Muscle layer of colon (tissue), 2 donors: Measurements from ENCODE around the gene HNRNPR.

ENCODE experiments used
- H3K27ac ChIP-seq: one replicate; pipeline ENCODE4 v1.7.0; 2013; ENCODE audit warnings: low read depth, mild to moderate bottlenecking, low read length, moderate library complexity
- H3K27me3 ChIP-seq, 2 donors: one replicate each; pipeline ENCODE4 v1.7.0; 2013; ENCODE audit warnings: low read length in 2 of 2, mild to moderate bottlenecking in 2 of 2; ENCODE audit not compliant: insufficient read depth in 2 of 2, control insufficient read depth in 1 of 2
- H3K36me3 ChIP-seq: one replicate; pipeline ENCODE4 v1.7.0; 2013; ENCODE audit warnings: mild to moderate bottlenecking, low read length; ENCODE audit not compliant: insufficient read depth
- H3K4me1 ChIP-seq: one replicate; pipeline ENCODE4 v1.7.0; 2013; ENCODE audit warnings: mild to moderate bottlenecking, low read length; ENCODE audit not compliant: insufficient read depth
- H3K4me3 ChIP-seq, 2 donors: one replicate each; pipeline ENCODE4 v1.7.0; 2013; ENCODE audit warnings: low read length in 2 of 2, low read depth in 1 of 2, mild to moderate bottlenecking in 1 of 2, moderate library complexity in 1 of 2
- H3K9ac ChIP-seq: one replicate; pipeline ENCODE4 v1.7.0; 2013; ENCODE audit warnings: low read length
- H3K9me3 ChIP-seq: one replicate; pipeline ENCODE4 v1.7.0; 2013; ENCODE audit warnings: mild to moderate bottlenecking, low read length
- donor health status: abdominal sarcoma.
- donor health status: Adenocarcinoma of cecum.

The HNRNPR gene

DNA sequence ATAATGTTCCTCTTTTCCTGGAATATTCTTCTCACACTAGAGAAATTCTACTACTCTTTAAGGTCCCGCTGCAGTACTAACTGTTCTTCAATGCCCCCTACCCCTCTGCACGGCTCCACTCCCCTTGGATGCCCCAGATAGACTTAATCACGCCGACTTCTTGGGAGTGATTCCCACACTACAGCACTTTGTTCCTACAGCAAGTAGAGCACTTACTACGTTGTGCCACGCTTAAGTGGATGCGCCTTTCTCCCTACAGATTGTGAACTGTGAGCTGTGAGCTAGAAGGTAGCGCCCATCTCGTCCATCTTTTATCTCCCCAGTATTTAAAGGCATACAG lies 23.3 kb upstream of the HNRNPR start:
- H3K9ac ChIP-seq = peak overlapping the region; percentile 72
- no peaks in the 10 kb centered on the region for H3K27me3 ChIP-seq
- peak overlapping the region; percentile 81 for H3K27ac ChIP-seq
- peaks cover 14% of the 10 kb centered on the region for H3K9me3 ChIP-seq
- H3K4me1 ChIP-seq = peaks cover 34% of the 10 kb centered on the region
- peak overlapping the region; percentile 45 to 98 for H3K4me3 ChIP-seq
- H3K36me3 ChIP-seq = peaks cover 34% of the 10 kb centered on the region

DNA sequence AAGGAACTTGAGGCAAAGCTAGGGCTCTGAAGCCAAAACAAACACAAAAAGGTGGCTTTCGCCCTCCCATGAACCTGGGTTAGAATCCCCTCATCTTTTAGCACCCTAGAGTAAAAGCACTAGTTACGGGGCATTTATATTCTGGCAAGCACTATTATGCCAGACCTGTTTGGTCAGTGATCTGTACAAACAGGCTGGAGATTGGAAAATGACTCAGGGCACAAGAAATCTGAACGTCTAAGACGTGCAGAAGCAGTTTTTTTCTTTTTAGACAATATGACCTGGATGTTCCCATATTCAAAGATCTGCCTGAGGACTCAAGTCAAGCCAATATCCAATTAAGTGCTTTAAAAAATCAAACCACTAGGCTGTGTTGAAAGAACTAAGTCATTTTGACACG lies 22.5 kb upstream of the HNRNPR start:
- H3K4me3 ChIP-seq = peak overlapping the region in 1 of 2 donors; percentile 98
- H3K9me3 ChIP-seq = peaks cover 22% of the 10 kb centered on the region
- peaks cover 38% of the 10 kb centered on the region for H3K36me3 ChIP-seq
- no peak overlapping the region for H3K9ac ChIP-seq
- H3K27ac ChIP-seq = no peak overlapping the region
- peaks cover 29% of the 10 kb centered on the region for H3K4me1 ChIP-seq
- H3K27me3 ChIP-seq = no peaks in the 10 kb centered on the region

DNA sequence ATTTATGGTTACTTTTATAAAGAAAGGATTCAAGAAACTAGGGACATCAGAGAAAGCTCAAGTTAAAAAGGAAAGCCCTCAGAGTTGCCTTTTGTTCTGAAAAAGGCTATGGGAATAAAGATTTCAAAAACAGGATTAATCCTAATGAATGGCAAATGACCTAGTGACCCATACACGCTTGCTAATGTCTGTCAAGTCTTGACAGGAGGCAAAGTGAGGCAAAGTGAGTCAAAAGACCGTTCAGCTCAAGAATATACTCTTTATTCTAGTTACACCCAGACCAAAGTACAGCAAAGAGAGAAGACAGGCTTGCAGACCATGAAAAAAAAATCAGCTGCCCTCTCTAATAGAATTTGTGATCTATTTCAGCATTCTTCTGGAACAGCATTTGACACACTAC lies 22.1 kb upstream of the HNRNPR start:
- H3K27ac ChIP-seq = no peak overlapping the region
- H3K4me1 ChIP-seq = peaks cover 25% of the 10 kb centered on the region
- H3K4me3 ChIP-seq = no peak overlapping the region
- H3K36me3 ChIP-seq = peaks cover 42% of the 10 kb centered on the region
- H3K27me3 ChIP-seq = no peaks in the 10 kb centered on the region
- H3K9ac ChIP-seq = no peak overlapping the region
- peaks cover 27% of the 10 kb centered on the region for H3K9me3 ChIP-seq

DNA sequence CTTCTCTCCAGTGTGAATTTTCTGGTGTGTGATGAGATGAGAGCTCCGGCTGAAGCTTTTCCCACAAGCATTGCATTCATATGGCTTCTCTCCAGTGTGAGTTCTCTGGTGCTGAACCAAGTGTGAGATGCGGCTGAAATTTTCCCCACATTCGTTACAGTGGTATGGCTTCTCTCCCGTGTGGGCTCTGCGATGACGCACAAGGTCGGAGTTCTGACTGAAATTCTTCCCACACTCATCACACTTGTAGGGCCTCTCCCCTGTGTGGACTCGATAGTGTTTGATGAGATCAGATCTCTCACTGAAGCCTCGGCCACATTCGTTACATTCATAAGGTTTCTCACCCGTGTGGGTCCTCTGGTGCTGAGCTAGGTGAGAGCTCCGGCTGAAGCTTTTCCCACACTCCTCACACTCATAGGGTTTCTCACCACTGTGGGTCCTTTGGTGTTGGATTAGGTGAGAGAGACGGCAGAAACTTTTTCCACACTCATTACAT lies 18.2 kb upstream of the HNRNPR start:
- Histone ChIP-seq H3K36me3 (peaks cover 58% of the 10 kb centered on the region), H3K4me3 (peak overlapping the region in 1 of 2 donors; percentile 20), H3K27ac (no peak overlapping the region), H3K9me3 (peaks cover 31% of the 10 kb centered on the region), H3K4me1 (peaks cover 7% of the 10 kb centered on the region), H3K9ac (no peak overlapping the region), H3K27me3 (no peaks in the 10 kb centered on the region)

DNA sequence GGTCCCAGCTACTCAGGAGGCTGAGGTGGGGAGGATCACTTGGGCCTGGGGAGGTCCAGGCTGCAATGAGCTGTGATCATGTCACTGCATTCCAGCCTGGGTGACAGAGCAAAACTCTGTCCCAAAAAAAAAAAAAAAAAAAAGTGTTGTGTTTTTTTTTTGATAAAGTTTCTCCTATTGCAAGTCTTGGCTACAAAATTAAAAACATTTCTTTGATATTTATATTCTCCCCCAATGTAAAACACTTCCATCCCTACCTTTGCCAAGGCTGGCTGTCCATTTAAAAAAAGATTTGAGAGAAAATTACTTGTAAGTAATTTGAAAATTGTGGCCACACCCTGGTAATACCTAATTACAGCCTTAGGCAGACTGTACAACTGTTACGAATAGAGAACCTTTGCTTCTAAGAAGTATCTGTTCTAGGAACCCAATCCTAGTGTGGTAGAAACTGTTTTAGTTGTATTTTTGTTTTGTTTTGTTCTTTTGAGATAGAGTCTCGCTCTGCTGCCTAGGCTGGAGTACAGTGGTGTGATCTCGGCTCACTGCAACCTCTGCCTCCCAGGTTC lies 14.3 kb upstream of the HNRNPR start:
- Histone ChIP-seq H3K4me1 (no peaks in the 10 kb centered on the region), H3K9ac (no peak overlapping the region), H3K27me3 (no peaks in the 10 kb centered on the region), H3K9me3 (peaks cover 27% of the 10 kb centered on the region), H3K4me3 (no peak overlapping the region), H3K27ac (no peak overlapping the region), H3K36me3 (peaks cover 38% of the 10 kb centered on the region)

DNA sequence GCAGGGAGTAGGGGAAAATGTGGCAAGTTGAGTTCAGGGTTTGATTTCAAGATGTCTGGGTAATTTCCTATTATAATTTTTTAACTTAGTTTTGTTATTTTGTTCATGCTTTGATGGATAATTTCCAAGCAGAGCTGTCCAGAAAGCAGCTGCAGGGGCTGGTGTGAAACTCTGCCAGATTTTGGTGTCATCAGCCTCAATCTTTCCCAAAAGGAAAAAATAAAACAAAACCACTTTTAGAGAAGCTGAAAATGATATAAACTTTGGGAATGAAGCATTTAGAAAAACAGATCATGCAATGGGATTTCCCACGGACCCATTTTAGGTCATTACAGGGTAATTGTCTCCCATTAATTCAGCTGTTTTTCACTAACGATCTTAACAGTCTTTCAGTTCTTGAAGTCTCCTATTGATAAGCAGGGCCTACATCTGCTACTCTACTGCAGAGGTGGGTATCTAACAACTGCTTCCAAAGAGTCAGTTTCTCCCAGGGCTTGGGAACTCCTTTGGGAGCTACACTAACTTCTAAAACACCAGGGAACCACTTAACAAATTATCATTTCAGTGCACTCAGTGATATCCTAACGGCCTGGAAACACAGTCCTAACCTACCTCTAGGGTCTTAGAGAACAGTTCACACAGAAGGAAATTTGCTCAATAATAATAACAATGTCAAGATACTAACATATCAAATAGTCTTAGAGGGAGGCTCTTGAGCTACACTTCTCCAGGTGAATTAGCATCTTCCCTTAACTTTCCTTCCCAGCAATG lies 13.2 kb upstream of the HNRNPR start:
- no peak overlapping the region for H3K9ac ChIP-seq

DNA sequence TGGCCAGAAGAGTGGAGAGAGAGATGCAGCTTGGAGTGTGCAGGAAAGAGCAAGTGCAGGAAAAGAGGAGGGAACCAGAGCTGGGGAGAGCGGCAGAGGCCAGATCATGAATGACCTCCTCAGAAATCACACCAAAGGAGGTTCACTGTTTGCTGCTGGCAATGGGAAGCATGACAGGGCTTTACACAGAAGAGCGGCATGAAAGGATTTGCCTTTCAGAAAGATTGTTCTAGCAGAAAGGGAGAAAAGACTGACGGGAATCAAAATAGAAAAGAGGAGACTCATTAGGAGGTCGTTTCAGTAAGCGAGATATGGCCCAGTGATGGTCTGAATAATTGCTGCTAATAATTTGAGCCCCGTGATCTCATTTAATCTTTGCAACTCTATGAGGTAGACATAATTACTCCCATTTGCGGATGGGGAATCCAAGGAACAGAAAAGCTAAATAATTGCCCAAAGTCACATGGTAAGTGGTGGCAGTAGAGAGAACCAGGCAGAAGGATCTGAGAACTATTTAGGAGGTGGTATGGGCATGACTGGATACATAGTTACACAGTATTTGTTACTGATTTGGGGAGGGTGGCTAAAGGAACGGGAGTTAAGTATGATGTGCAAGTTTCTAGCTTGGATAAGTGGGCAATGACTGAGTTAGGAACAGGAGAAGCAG lies 12.5 kb upstream of the HNRNPR start:
- no peak overlapping the region for H3K4me3 ChIP-seq
- H3K36me3 ChIP-seq = peaks cover 20% of the 10 kb centered on the region
- H3K27me3 ChIP-seq = no peaks in the 10 kb centered on the region
- H3K4me1 ChIP-seq = no peaks in the 10 kb centered on the region
- H3K27ac ChIP-seq = no peak overlapping the region
- peaks cover 9% of the 10 kb centered on the region for H3K9me3 ChIP-seq
- H3K9ac ChIP-seq = no peak overlapping the region

More for the DNA sequence above, 13.2 kb upstream of the HNRNPR start:
- Histone ChIP-seq H3K36me3 (peaks cover 27% of the 10 kb centered on the region), H3K27me3 (no peaks in the 10 kb centered on the region), H3K27ac (no peak overlapping the region), H3K4me3 (no peak overlapping the region), H3K9me3 (peaks cover 16% of the 10 kb centered on the region), H3K4me1 (no peaks in the 10 kb centered on the region)

DNA sequence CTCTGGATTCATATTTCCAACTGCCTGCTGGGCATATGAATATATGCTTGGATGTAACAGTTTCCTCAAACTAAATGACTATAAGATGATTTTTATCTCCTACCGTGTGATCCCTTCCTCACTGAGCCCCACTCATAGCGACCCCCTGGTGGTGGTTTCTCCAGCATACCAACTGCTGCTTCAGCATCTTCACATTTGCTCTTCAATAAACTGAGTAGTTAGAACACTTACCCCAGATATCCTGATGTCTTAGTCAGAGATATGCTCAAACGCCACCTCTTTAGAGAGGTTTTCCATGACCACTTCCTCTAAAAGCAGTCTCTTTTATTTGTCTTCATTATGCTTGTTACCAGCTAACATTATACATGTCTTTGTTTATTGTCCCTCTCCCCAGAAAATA lies 10.2 kb upstream of the HNRNPR start:
- H3K9ac ChIP-seq = no peak overlapping the region
- H3K4me1 ChIP-seq = no peaks in the 10 kb centered on the region
- H3K4me3 ChIP-seq = no peak overlapping the region
- no peaks in the 10 kb centered on the region for H3K36me3 ChIP-seq
- no peaks in the 10 kb centered on the region for H3K9me3 ChIP-seq
- H3K27ac ChIP-seq = no peak overlapping the region
- H3K27me3 ChIP-seq = no peaks in the 10 kb centered on the region

DNA sequence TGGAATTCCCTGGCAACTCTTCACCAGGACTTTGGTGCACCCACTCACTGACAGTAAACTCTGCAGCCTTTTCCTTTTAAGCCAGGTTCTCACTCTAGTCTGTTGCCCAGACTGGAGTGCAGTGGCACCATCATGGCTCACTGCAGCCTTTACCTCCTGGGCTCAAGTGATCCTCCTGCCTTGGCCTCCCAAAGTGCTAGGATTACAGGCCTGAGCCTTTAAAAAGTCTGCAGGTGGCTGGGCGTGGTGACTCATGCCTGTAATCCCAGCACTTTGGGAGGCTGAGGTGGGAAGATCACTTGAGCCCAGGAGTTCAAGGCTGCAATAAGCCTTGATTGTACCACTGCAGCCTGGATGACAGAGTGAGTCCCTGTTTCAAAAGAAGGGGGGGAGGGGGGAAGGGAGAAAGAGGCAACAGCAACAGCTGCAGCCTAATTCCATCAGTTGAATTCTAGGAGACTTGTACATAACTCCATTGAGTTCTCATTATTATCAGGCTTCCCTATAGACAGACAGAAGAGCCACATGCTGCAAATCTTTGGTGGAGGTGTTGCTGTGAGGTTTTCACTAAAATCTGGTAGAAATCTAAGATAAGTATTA lies 8.1 kb upstream of the HNRNPR start:
- H3K27ac ChIP-seq = no peak overlapping the region
- no peaks in the 10 kb centered on the region for H3K4me1 ChIP-seq
- no peak overlapping the region for H3K9ac ChIP-seq
- H3K9me3 ChIP-seq = no peaks in the 10 kb centered on the region
- no peaks in the 10 kb centered on the region for H3K36me3 ChIP-seq
- H3K27me3 ChIP-seq = no peaks in the 10 kb centered on the region
- no peak overlapping the region for H3K4me3 ChIP-seq

DNA sequence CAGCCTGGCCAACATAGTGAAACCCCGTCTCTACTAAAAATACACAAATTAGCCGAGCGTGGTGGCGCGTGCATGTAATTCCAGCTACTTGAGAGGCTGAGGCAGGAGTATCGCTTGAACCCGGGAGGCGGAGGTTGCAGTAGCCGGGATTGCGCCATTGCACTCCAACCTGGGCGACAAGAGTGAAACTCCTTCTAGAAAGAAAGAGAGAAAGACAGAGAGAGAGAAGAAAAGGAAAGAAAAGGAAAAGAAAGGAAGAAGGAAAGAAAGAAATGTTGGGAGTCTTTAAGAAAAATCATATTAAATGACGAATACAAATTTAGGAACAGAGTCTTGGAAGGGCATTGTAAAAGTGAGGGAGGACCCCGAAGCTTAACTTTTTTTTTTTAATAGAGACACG lies 1.8 kb upstream of the HNRNPR start:
- peaks cover 28% of the 10 kb centered on the region for H3K4me1 ChIP-seq
- no peaks in the 10 kb centered on the region for H3K9me3 ChIP-seq
- H3K4me3 ChIP-seq = no peak overlapping the region
- no peak overlapping the region for H3K27ac ChIP-seq
- H3K9ac ChIP-seq = no peak overlapping the region
- no peaks in the 10 kb centered on the region for H3K36me3 ChIP-seq
- no peaks in the 10 kb centered on the region for H3K27me3 ChIP-seq

DNA sequence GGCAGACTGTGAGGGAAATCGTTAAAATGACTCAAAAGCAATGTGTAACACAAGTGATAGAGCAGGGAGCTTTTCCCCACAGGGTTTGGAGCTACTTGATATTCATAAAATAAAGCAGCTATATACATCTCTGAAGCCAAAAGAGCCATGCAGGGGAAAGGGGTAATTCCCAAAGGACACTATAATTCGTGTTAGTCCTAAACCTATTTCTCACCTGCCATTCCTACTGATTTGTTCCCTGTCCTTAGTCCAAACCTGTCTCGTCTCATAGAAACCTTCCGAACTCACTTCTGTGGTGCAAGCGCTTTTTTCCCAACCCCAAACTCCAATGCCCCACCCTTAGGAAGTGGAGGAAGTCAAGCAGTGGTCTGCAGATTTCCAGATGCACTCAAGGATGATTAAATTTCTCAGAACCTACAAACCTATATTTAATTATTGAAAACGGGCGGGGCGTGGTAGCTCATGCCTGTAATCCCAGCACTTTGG lies 946 bp upstream of the HNRNPR start:
- H3K4me1 ChIP-seq = peaks cover 36% of the 10 kb centered on the region
- H3K36me3 ChIP-seq = no peaks in the 10 kb centered on the region
- H3K4me3 ChIP-seq = peak overlapping the region; percentile 29 to 88
- no peaks in the 10 kb centered on the region for H3K27me3 ChIP-seq
- H3K9ac ChIP-seq = peak overlapping the region; percentile 93
- no peaks in the 10 kb centered on the region for H3K9me3 ChIP-seq
- peak overlapping the region; percentile 56 for H3K27ac ChIP-seq
